ENCODE data around the gene PTPN7.
A peak's percentile ranks its signal among the peaks of the same experiment; 100 is the strongest.

PTPN7 gene

DNA sequence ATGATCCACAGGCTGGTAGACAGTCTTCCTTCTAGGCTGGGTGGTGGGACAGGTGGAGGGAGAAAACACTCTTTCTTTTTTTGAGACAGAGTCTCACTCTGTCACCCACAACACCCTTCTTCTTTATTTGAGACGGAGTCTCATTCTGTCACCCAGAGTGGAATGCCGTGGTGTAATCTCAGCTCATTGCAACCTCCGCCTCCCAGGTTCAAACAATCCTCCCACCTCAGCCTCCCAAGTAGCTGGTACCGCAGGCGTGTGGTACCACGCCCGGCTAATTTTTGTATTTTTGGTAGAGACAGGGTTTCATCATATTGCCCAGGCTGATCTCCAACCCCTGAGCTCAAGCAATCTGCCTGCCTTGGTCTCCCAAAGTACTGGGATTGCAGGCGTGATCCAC is 34.8 kb downstream of the PTPN7 start:
- no peak overlapping the region for H3K27ac ChIP-seq (ENCODE audit: poor library complexity, severe bottlenecking)
- ATAC-seq (ENCODE audit: low read depth) (no peak), DNase-seq (ENCODE audit: low spot score) (no peak)
- no peaks in the 10 kb centered on the region for H3K27me3 ChIP-seq (ENCODE audit: insufficient read depth, poor library complexity, severe bottlenecking)
- no peaks in the 10 kb centered on the region for H3K4me1 ChIP-seq (ENCODE audit: insufficient read depth, poor library complexity, severe bottlenecking)
- H3K9me3 ChIP-seq (ENCODE audit: severe bottlenecking) = no peaks in the 10 kb centered on the region
- H3K4me3 ChIP-seq (ENCODE audit: severe bottlenecking) = no peak overlapping the region
- TF ChIP-seq, protein P1, sequence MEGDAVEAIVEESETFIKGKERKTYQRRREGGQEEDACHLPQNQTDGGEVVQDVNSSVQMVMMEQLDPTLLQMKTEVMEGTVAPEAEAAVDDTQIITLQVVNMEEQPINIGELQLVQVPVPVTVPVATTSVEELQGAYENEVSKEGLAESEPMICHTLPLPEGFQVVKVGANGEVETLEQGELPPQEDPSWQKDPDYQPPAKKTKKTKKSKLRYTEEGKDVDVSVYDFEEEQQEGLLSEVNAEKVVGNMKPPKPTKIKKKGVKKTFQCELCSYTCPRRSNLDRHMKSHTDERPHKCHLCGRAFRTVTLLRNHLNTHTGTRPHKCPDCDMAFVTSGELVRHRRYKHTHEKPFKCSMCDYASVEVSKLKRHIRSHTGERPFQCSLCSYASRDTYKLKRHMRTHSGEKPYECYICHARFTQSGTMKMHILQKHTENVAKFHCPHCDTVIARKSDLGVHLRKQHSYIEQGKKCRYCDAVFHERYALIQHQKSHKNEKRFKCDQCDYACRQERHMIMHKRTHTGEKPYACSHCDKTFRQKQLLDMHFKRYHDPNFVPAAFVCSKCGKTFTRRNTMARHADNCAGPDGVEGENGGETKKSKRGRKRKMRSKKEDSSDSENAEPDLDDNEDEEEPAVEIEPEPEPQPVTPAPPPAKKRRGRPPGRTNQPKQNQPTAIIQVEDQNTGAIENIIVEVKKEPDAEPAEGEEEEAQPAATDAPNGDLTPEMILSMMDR (IDR thresholded peaks at IDR 0.05; ENCODE audit: poor library complexity, severe bottlenecking) = no peak
- H3K36me3 ChIP-seq (ENCODE audit: low read depth) = no peaks in the 10 kb centered on the region

DNA sequence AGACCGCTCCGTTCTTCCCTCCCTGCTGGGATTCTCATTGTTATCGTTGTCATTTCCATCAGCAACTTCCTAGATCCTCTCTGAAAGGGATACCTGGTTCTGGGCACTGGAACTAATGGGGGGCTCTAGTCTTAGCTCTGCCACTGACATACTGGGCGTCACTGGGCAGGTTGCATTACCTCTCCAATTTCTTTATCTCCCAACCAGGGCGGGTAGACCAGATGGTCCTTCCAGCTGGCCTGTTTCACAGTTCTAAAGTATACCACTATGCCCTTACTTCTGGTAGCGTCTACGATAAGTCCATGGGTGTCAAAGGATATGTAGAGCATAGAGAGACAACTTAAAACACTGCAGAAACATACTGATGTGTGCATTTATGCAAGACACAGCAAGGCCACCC is 36.3 kb downstream of the PTPN7 start:
- TF ChIP-seq, protein P1 (IDR thresholded peaks at IDR 0.05; ENCODE audit: poor library complexity, severe bottlenecking) = no peak
- DNase-seq (ENCODE audit: low spot score) (no peak), ATAC-seq (ENCODE audit: low read depth) (no peak)
- no peaks in the 10 kb centered on the region for H3K27me3 ChIP-seq (ENCODE audit: insufficient read depth, poor library complexity, severe bottlenecking)
- H3K27ac ChIP-seq (ENCODE audit: poor library complexity, severe bottlenecking) = no peak overlapping the region
- no peaks in the 10 kb centered on the region for H3K9me3 ChIP-seq (ENCODE audit: severe bottlenecking)
- no peaks in the 10 kb centered on the region for H3K4me1 ChIP-seq (ENCODE audit: insufficient read depth, poor library complexity, severe bottlenecking)
- H3K4me3 ChIP-seq (ENCODE audit: severe bottlenecking) = no peak overlapping the region
- no peaks in the 10 kb centered on the region for H3K36me3 ChIP-seq (ENCODE audit: low read depth)

DNA sequence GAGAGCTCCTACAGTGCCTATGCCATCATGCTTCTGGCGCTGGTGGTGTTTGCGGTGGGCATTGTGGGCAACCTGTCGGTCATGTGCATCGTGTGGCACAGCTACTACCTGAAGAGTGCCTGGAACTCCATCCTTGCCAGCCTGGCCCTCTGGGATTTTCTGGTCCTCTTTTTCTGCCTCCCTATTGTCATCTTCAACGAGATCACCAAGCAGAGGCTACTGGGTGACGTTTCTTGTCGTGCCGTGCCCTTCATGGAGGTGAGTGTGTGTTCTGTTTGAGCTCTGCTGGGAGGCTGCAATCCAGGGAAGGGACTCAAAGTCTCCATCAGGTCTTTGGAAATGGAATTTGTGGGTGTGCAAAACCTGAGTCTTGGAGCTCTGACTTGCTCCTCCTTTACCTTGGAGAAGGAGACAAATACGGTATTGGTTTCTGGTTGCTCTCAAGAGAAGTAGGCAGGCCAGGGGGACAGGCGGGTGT is 37.0 kb downstream of the PTPN7 start:
- H3K4me1 ChIP-seq (ENCODE audit: insufficient read depth, poor library complexity, severe bottlenecking) = no peaks in the 10 kb centered on the region
- H3K4me3 ChIP-seq (ENCODE audit: severe bottlenecking) = no peak overlapping the region
- ATAC-seq (ENCODE audit: low read depth) (no peak), DNase-seq (ENCODE audit: low spot score) (no peak)
- no peaks in the 10 kb centered on the region for H3K27me3 ChIP-seq (ENCODE audit: insufficient read depth, poor library complexity, severe bottlenecking)
- H3K36me3 ChIP-seq (ENCODE audit: low read depth) = no peaks in the 10 kb centered on the region
- H3K9me3 ChIP-seq (ENCODE audit: severe bottlenecking) = no peaks in the 10 kb centered on the region
- no peak overlapping the region for H3K27ac ChIP-seq (ENCODE audit: poor library complexity, severe bottlenecking)
- TF ChIP-seq, protein P1 (IDR thresholded peaks at IDR 0.05; ENCODE audit: poor library complexity, severe bottlenecking) = no peak

DNA sequence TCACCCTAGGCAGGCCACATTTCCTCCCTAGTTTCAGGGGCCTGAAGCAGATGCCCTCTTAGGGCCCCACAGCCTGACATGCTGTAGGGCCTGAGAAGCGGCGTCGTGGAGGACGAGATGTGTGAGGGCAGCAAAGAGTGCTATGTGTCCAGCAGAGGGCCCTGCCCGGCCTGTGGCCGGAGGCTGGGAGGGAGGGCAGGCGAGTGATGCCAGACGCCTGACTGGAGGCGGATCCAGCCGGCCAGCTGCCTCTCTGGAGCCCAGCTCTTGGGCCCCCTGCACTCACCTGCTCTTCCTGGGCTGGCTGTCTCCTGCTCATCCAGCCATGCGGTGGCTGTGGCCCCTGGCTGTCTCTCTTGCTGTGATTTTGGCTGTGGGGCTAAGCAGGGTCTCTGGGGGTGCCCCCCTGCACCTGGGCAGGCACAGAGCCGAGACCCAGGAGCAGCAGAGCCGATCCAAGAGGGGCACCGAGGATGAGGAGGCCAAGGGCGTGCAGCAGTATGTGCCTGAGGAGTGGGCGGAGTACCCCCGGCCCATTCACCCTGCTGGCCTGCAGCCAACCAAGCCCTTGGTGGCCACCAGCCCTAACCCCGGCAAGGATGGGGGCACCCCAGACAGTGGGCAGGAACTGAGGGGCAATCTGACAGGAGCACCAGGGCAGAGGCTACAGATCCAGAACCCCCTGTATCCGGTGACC is 37.6 kb downstream of the PTPN7 start, which contains the start of gene GPR37L1:
Gene GPR37L1, plus strand, starts transcription at position 279 of the 697 bp plus-strand sequence. Its CDS starts 47 bp downstream, at position 326.
- Histone ChIP-seq H3K4me1 (ENCODE audit: insufficient read depth, poor library complexity, severe bottlenecking) (no peaks in the 10 kb centered on the region), H3K4me3 (ENCODE audit: severe bottlenecking) (no peak within 1 kb of the TSS), H3K27ac (ENCODE audit: poor library complexity, severe bottlenecking) (no peak within 1 kb of the TSS), H3K36me3 (ENCODE audit: low read depth) (no peaks in the 10 kb centered on the region), H3K27me3 (ENCODE audit: insufficient read depth, poor library complexity, severe bottlenecking) (no peaks in the 10 kb centered on the region), H3K9me3 (ENCODE audit: severe bottlenecking) (no peaks in the 10 kb centered on the region)
- no peak for DNase-seq (ENCODE audit: low spot score)
- ATAC-seq (ENCODE audit: low read depth) = no peak
- TF ChIP-seq, protein P1 (IDR thresholded peaks at IDR 0.05; ENCODE audit: poor library complexity, severe bottlenecking) = peak; percentile 5

DNA sequence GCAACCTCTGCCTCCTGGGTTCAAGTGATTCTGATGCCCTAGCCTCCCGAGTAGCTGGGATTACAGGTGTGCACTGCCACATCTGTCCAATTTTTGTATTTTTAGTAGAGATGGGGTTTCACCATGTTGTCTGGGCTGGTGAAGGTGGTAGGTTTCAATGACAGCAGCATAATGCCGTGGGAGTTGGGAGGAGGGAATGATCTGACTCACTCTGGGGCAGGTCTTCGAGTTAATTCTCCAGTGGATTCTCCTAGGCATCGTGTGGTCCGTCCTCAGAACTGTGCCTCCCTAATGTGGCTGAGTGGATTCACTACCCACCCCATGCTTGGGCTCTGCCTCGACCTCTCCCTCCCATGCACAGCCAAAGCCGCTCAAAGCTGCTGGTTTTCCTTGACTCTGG is 39.4 kb downstream of the PTPN7 start:
- TF ChIP-seq, protein P1 (IDR thresholded peaks at IDR 0.05; ENCODE audit: poor library complexity, severe bottlenecking) = no peak
- Histone ChIP-seq H3K27ac (ENCODE audit: poor library complexity, severe bottlenecking) (no peak overlapping the region), H3K4me3 (ENCODE audit: severe bottlenecking) (no peak overlapping the region), H3K36me3 (ENCODE audit: low read depth) (no peaks in the 10 kb centered on the region), H3K9me3 (ENCODE audit: severe bottlenecking) (no peaks in the 10 kb centered on the region), H3K4me1 (ENCODE audit: insufficient read depth, poor library complexity, severe bottlenecking) (no peaks in the 10 kb centered on the region), H3K27me3 (ENCODE audit: insufficient read depth, poor library complexity, severe bottlenecking) (no peaks in the 10 kb centered on the region)
- ATAC-seq (ENCODE audit: low read depth) = no peak
- DNase-seq (ENCODE audit: low spot score) = no peak
